ENCODE measurements around the gene ACTRT2.

The ACTRT2 gene

DNA sequence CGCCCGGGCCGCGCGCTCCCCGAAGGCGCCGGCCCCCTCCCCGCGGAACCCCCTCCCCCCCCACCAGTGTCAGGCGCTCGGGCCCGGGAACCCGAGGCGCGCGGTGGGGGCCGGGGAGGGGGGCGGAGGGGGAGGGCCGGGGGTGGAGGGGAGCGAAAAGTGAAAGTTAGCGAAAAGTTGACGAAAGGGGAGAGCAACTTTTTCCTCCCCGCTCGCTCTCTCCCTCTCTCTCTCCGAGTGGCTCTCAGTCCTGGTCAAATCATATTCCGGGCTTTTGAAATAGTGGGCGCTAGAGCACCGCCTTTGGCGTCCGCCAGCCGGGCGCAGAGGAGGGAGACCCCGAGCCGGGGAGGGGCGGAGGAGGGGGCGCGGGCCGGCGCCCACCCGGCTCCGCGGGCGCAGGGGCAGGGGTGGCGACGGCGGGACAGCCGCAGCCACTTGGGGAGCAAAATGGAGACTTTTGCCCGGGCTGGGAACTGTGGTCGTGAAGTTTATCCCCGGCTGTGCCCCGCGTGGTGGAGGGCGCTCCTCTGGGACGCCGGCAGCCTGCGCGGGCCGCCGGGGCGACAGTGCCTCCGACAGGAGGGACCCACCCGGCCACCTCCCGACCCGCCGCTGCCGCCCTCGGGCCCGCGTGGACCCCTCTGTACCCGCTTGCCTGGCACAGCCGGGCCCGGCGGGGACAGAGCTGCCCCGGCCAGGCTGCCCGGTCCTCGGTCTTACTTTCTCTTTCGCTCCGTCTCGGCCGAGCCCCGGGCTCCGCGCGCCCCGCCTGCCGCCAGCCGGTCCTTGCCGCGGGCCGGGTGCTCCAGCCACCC, 48.4 kb downstream of the ACTRT2 start:
- H3K4me2 ChIP-seq (ENCODE audit: insufficient read depth, low read length), result no peak overlapping the region
- H3K27me3 ChIP-seq (ENCODE audit: insufficient read depth, low read length, poor library complexity), result no peaks in the 10 kb centered on the region
- no peaks in the 10 kb centered on the region for H3K9me3 ChIP-seq (ENCODE audit: insufficient read depth, low read length, severe bottlenecking)
- H2AFZ ChIP-seq (ENCODE audit: low read depth, low read length), result no peak overlapping the region
- no peak overlapping the region for H3K9ac ChIP-seq (ENCODE audit: low read depth, low read length)
- no peaks in the 10 kb centered on the region for H4K20me1 ChIP-seq (ENCODE audit: insufficient read depth, low read length)
- no peak for ATAC-seq (ENCODE audit: insufficient read depth, low read depth)
- no peak for TF ChIP-seq EZH2 (IDR thresholded peaks at IDR 0.05; ENCODE audit: borderline replicate concordance, low read depth, low read length, severe bottlenecking)
- TF ChIP-seq, protein P1, sequence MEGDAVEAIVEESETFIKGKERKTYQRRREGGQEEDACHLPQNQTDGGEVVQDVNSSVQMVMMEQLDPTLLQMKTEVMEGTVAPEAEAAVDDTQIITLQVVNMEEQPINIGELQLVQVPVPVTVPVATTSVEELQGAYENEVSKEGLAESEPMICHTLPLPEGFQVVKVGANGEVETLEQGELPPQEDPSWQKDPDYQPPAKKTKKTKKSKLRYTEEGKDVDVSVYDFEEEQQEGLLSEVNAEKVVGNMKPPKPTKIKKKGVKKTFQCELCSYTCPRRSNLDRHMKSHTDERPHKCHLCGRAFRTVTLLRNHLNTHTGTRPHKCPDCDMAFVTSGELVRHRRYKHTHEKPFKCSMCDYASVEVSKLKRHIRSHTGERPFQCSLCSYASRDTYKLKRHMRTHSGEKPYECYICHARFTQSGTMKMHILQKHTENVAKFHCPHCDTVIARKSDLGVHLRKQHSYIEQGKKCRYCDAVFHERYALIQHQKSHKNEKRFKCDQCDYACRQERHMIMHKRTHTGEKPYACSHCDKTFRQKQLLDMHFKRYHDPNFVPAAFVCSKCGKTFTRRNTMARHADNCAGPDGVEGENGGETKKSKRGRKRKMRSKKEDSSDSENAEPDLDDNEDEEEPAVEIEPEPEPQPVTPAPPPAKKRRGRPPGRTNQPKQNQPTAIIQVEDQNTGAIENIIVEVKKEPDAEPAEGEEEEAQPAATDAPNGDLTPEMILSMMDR (IDR thresholded peaks at IDR 0.05; ENCODE audit: borderline replicate concordance, extremely low read depth, low read length, poor library complexity, severe bottlenecking), result no peak
- H3K4me1 ChIP-seq (ENCODE audit: insufficient read depth, low read length), result no peaks in the 10 kb centered on the region
- no peak for DNase-seq
- no peak overlapping the region for H3K27ac ChIP-seq (ENCODE audit: low read length)
- no peak overlapping the region for H3K4me3 ChIP-seq (ENCODE audit: low read depth in 1 of 2, low read length in 2 of 2)
- no peaks in the 10 kb centered on the region for H3K36me3 ChIP-seq (ENCODE audit: insufficient read depth, low read length)
- no peaks in the 10 kb centered on the region for H3K79me2 ChIP-seq (ENCODE audit: insufficient read depth, low read length)

DNA sequence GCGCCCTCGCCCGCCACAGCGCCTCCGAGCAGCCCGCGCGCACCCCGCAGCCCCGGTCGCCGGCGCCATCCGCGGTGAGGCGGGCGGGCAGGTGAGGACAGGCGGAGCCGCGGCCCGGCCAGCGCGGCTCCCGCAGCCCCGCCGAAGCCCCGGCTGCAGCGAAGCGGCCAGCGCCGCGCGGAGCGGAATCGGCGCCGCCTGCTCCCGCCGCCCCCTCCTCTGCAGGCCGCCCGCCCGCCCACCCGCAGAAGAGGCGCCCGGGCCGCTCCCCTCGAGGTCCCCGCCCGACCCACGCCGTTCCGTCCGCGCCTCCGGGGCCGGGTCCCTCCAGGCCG, 49.0 kb downstream of the ACTRT2 start:
- Histone ChIP-seq H3K4me1 (ENCODE audit: insufficient read depth, low read length) (no peaks in the 10 kb centered on the region), H2AFZ (ENCODE audit: low read depth, low read length) (no peak overlapping the region), H3K4me3 (ENCODE audit: low read depth in 1 of 2, low read length in 2 of 2) (no peak overlapping the region), H3K27ac (ENCODE audit: low read length) (no peak overlapping the region), H3K9me3 (ENCODE audit: insufficient read depth, low read length, severe bottlenecking) (no peaks in the 10 kb centered on the region), H3K9ac (ENCODE audit: low read depth, low read length) (no peak overlapping the region), H3K27me3 (ENCODE audit: insufficient read depth, low read length, poor library complexity) (no peaks in the 10 kb centered on the region), H3K4me2 (ENCODE audit: insufficient read depth, low read length) (no peak overlapping the region), H3K79me2 (ENCODE audit: insufficient read depth, low read length) (no peaks in the 10 kb centered on the region), H4K20me1 (ENCODE audit: insufficient read depth, low read length) (no peaks in the 10 kb centered on the region), H3K36me3 (ENCODE audit: insufficient read depth, low read length) (no peaks in the 10 kb centered on the region)
- no peak for TF ChIP-seq EZH2 (IDR thresholded peaks at IDR 0.05; ENCODE audit: borderline replicate concordance, low read depth, low read length, severe bottlenecking)
- TF ChIP-seq, protein P1 (IDR thresholded peaks at IDR 0.05; ENCODE audit: borderline replicate concordance, extremely low read depth, low read length, poor library complexity, severe bottlenecking), result no peak
- no peak for ATAC-seq (ENCODE audit: insufficient read depth, low read depth)
- no peak for DNase-seq

DNA sequence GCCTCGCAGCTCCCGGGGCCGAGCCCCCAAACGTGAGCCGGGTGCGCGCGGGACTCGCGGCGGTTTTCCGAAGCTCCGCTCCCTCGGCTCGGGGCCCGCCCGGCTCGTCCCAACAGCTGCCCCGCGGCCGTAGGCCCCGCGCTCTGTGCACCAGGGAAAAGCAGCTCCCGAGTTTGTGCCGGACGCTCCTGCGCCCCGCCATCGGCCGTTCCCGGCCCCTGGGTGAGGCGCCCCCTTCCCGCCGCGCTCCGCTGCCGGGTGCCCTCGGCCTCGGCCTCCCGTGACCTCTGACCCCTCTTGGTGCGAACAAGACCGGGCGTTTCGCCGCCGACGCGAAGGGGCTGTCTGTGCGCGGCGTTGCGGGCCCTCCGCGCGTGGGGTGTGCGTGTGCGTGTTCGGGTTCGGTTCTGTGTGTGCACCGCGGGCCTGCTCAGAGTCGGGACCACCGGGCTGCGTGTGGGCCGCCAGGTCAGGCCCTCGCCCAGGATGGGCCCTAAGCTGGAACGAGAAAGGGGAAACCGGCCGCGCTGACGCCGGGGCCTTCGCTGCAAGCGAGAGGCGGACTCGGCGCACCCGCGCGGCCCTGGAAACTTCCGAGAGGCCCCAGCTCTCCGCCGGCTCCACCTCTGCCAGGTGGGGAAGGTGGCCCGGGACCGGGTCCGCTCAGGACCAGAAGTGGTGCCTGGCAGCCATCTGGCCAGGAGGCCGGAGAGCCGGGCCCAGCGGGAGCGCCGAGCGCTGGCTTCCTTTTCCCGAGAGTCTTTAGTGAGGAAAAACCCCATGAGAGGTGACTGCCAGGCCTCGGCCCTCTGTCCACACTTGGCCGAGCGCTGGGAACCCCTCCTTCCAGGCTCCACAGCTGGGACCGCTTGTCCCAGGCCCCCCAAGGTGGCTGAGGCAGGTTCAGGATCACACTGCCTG, 49.6 kb downstream of the ACTRT2 start:
- Histone ChIP-seq H3K4me2 (ENCODE audit: insufficient read depth, low read length) (no peak overlapping the region), H3K9ac (ENCODE audit: low read depth, low read length) (no peak overlapping the region), H3K9me3 (ENCODE audit: insufficient read depth, low read length, severe bottlenecking) (no peaks in the 10 kb centered on the region), H3K36me3 (ENCODE audit: insufficient read depth, low read length) (no peaks in the 10 kb centered on the region), H2AFZ (ENCODE audit: low read depth, low read length) (no peak overlapping the region), H3K27ac (ENCODE audit: low read length) (no peak overlapping the region), H3K4me1 (ENCODE audit: insufficient read depth, low read length) (no peaks in the 10 kb centered on the region), H4K20me1 (ENCODE audit: insufficient read depth, low read length) (no peaks in the 10 kb centered on the region), H3K79me2 (ENCODE audit: insufficient read depth, low read length) (no peaks in the 10 kb centered on the region), H3K27me3 (ENCODE audit: insufficient read depth, low read length, poor library complexity) (no peaks in the 10 kb centered on the region), H3K4me3 (ENCODE audit: low read depth in 1 of 2, low read length in 2 of 2) (no peak overlapping the region)
- TF ChIP-seq EZH2 (IDR thresholded peaks at IDR 0.05; ENCODE audit: borderline replicate concordance, low read depth, low read length, severe bottlenecking), result no peak
- DNase-seq, result no peak
- no peak for ATAC-seq (ENCODE audit: insufficient read depth, low read depth)
